B cell (primary cell): ENCODE results near the gene MET. TPM values are rescaled to one million over a fixed set of nuclear protein-coding genes. Genes with fewer than 3 reads are reported as not detected.

ENCODE experiments used
- ATAC-seq: fragments of 200-7000 bp; cut with Tn5 transposase; one replicate; pipeline ENCODE4 v1.10.0; 2021; ENCODE audit warnings: low read depth, mild to moderate bottlenecking, moderate number of reproducible peaks, moderate library complexity
- CTCF ChIA-PET: fragments of 350-600 bp; sonication (Branson Sonifier 250); formaldehyde crosslinking; loops from one replicate; lab custom pipeline; 2021; ENCODE audit warnings: antibody characterized with exemption, inconsistent platforms; lab: Charles Lee
- POLR2A ChIA-PET: fragments of 350-600 bp; sonication (Branson Sonifier 250); formaldehyde crosslinking; loops from one replicate; lab custom pipeline; 2021; ENCODE audit warnings: antibody characterized with exemption; lab: Charles Lee
- DNase-seq: peaks from one replicate; pipeline ENCODE4 v3.0.0; 2013
- H2AFZ ChIP-seq: 2 replicates; pipeline ENCODE4 v1.6.1; 2012; ENCODE audit warnings: mild to moderate bottlenecking, low read depth, low read length; ENCODE audit not compliant: insufficient read depth, poor library complexity, severe bottlenecking
- H3K27ac ChIP-seq, 2 donors: 1 replicate in 1 of 2; 2 replicates in 1 of 2; pipeline ENCODE4 v1.5.1; 2012 to 2013; ENCODE audit warnings: low read length in 2 of 2, mild to moderate bottlenecking in 2 of 2, moderate library complexity in 1 of 2
- H3K27me3 ChIP-seq, 4 experiments: fragments of 200-600 bp in 1 of 4; sonication (generic) in 1 of 4; replicated peaks in 1 of 4; 1 replicate in 2 of 4; 2 replicates in 2 of 4; pipeline versions ENCODE4 v1.6.1 to v1.7.0; 2013 to 2016; ENCODE audit warnings: low read length in 3 of 4, mild to moderate bottlenecking in 2 of 4, mixed read lengths in 1 of 4, moderate library complexity in 1 of 4; ENCODE audit not compliant: insufficient read depth in 4 of 4, control insufficient read depth in 3 of 4; ENCODE audit errors: control extremely low read depth in 1 of 4
- H3K36me3 ChIP-seq, 2 experiments: replicated peaks in 1 of 2; 1 replicate in 1 of 2; 2 replicates in 1 of 2; pipeline versions ENCODE4 v1.6.1 to v1.7.1; 2013; ENCODE audit warnings: low read length in 1 of 2; ENCODE audit not compliant: insufficient read depth in 2 of 2, control insufficient read depth in 1 of 2; ENCODE audit errors: control extremely low read depth in 1 of 2, extremely low read depth in 1 of 2
- H3K4me1 ChIP-seq, 2 donors: fragments of 200-600 bp in 1 of 2; sonication (generic) in 1 of 2; 1 replicate in 1 of 2; 2 replicates in 1 of 2; pipeline versions ENCODE4 v1.5.1 to v1.6.1; 2013 to 2017; ENCODE audit warnings: low read length in 2 of 2; ENCODE audit not compliant: control insufficient read depth in 2 of 2, insufficient read depth in 2 of 2
- H3K4me2 ChIP-seq: replicated peaks from 2 replicates; pipeline ENCODE3; 2012; ENCODE audit warnings: mild to moderate bottlenecking, low read depth, low read length; ENCODE audit not compliant: poor library complexity, severe bottlenecking
- H3K4me3 ChIP-seq, 5 experiments: fragments of 200-600 bp in 1 of 5; sonication (generic) in 1 of 5; 1 replicate in 3 of 5; 2 replicates in 2 of 5; pipeline versions ENCODE4 v1.5.1 to v1.7.0; 2011 to 2016; ENCODE audit warnings: low read length in 4 of 5, mild to moderate bottlenecking in 4 of 5, low read depth in 2 of 5, control low read depth in 1 of 5, moderate library complexity in 1 of 5; ENCODE audit not compliant: insufficient read depth in 1 of 5; ENCODE audit errors: control extremely low read depth in 1 of 5, extremely low read depth in 1 of 5
- H3K79me2 ChIP-seq: fragments of 200-600 bp; sonication (generic); one replicate; pipeline ENCODE4 v1.6.0; 2016; ENCODE audit warnings: low read length; ENCODE audit not compliant: control insufficient read depth, insufficient read depth
- H3K9ac ChIP-seq: fragments of 200-600 bp; sonication (generic); 2 replicates; pipeline ENCODE4 v1.6.1; 2017; ENCODE audit warnings: mild to moderate bottlenecking, low read length, moderate library complexity
- H3K9me3 ChIP-seq, 3 donors: one replicate each; pipeline versions ENCODE4 v1.6.1 to v1.7.1; 2013; ENCODE audit warnings: low read length in 2 of 3; ENCODE audit not compliant: control insufficient read depth in 2 of 3, insufficient read depth in 1 of 3; ENCODE audit errors: control extremely low read depth in 1 of 3
- H4K20me1 ChIP-seq: 2 replicates; pipeline ENCODE4 v1.6.0; 2012; ENCODE audit warnings: mild to moderate bottlenecking, low read length; ENCODE audit not compliant: insufficient read depth, control insufficient read depth, poor library complexity, severe bottlenecking
- H3K27ac Mint-ChIP-seq: one replicate; pipeline ENCODE4 v1.8.0; 2021; ENCODE audit warnings: mixed read lengths
- H3K27me3 Mint-ChIP-seq: one replicate; pipeline ENCODE4 v1.8.0; 2021; ENCODE audit warnings: mixed read lengths
- H3K4me1 Mint-ChIP-seq: one replicate; pipeline ENCODE4 v1.8.0; 2021; ENCODE audit warnings: mixed read lengths
- H3K4me3 Mint-ChIP-seq: one replicate; pipeline ENCODE4 v1.8.0; 2021; ENCODE audit warnings: mixed read lengths
- H3K9me3 Mint-ChIP-seq: one replicate; pipeline ENCODE4 v1.8.0; 2022; ENCODE audit warnings: mixed read lengths; ENCODE audit not compliant: insufficient read depth
- CTCF ChIP-seq: fragments of 200-600 bp; IDR thresholded peaks from one replicate; pipeline ENCODE4 v1.8.0; 2022; ENCODE audit warnings: antibody characterized with exemption, mild to moderate bottlenecking
- EZH2 ChIP-seq: IDR thresholded peaks from 2 replicates; pipeline ENCODE4 v1.6.1; 2012; ENCODE audit warnings: borderline replicate concordance, low read depth, mild to moderate bottlenecking, moderate library complexity, low read length; ENCODE audit not compliant: insufficient read depth, poor library complexity, severe bottlenecking
- WGBS: methylation state at CpG from one replicate; pipeline ENCODE4 v1.1.5; 2013; ENCODE audit warnings: missing lambda C conversion rate; ENCODE audit not compliant: insufficient coverage; 5-methylcytosine and 5-hydroxymethylcytosine counted together
- intact Hi-C: fragments of 100-400 bp; cut with micrococcal nuclease; formaldehyde crosslinking; loops from one replicate; pipeline ENCODE4 v1.10.0; 2022
- polyA plus RNA-seq: library from polyadenylated mRNA; depleted of rRNA; stranded (reverse); fragments of >200 nt; gene quantifications from 2 replicates; pipeline ENCODE4 v1.2.3, GENCODE V29; 2012
- total RNA-seq, 2 donors: library from RNA; stranded (reverse); fragments of 120-200 nt in 1 of 2; gene quantifications; 1 replicate in 1 of 2; 2 replicates in 1 of 2; pipeline versions ENCODE4 v1.2.3 to v1.2.4, GENCODE V29; 2013 to 2022

MET gene
- total and polyA plus RNA-seq, 2 donors (not counting 1 experiment from before 2014, with no cell fraction given): 0.03 to 0.59 TPM

GRCh38 chr7:116683786-116684185, 11.8 kb downstream of the MET start:
- peak; percentile 69 for DNase-seq
- POLR2A ChIA-PET: no interaction called here

GRCh38 chr7:116686033-116686432, 14.0 kb downstream of the MET start:
- Mint-ChIP-seq H3K4me1 (peaks cover 18% of the 10 kb centered on the region), H3K27ac (no peak overlapping the region), H3K27me3 (peaks cover 64% of the 10 kb centered on the region), H3K4me3 (no peak overlapping the region), H3K9me3 (no peaks in the 10 kb centered on the region)
- H2AFZ ChIP-seq: no peak overlapping the region
- H3K4me3 ChIP-seq: no peak overlapping the region
- CTCF ChIA-PET: interaction anchor here (1.0 to 1.1 kb wide), 3 partner anchors 12 to 94 kb away, joined by 3 to 5 read pairs (median 3); partner anchors contain the start of gene MET
- TF ChIP-seq CTCF: no peak
- TF ChIP-seq EZH2: no peak
- H3K9ac ChIP-seq: no peak overlapping the region
- WGBS: 95% methylated on average over 3 of the region's 3 CpGs
- peaks cover 13 to 29% of the 10 kb centered on the region in 2 donors for H3K4me1 ChIP-seq
- H3K36me3 ChIP-seq: no peaks in the 10 kb centered on the region
- H3K9me3 ChIP-seq: peaks cover 0 to 5% (median 0%) of the 10 kb centered on the region in 3 donors
- intact Hi-C loops: no loop called here
- H4K20me1 ChIP-seq: no peaks in the 10 kb centered on the region
- no peak overlapping the region for H3K4me2 ChIP-seq
- no peaks in the 10 kb centered on the region for H3K79me2 ChIP-seq
- ATAC-seq (no peak), DNase-seq (no peak)
- H3K27ac ChIP-seq: no peak overlapping the region
- POLR2A ChIA-PET: no interaction called here
- peaks cover 1 to 75% (median 67%) of the 10 kb centered on the region in 4 experiments for H3K27me3 ChIP-seq

More at GRCh38 chr7:116683786-116684185, 11.8 kb downstream of the MET start:
- Mint-ChIP-seq H3K4me1 (peaks cover 18% of the 10 kb centered on the region), H3K27me3 (peaks cover 76% of the 10 kb centered on the region), H3K9me3 (no peaks in the 10 kb centered on the region), H3K27ac (no peak overlapping the region), H3K4me3 (no peak overlapping the region)
- CTCF ChIA-PET: no interaction called here
- Histone ChIP-seq H2AFZ (no peak overlapping the region), H3K27me3 (peaks cover 1 to 88% (median 67%) of the 10 kb centered on the region in 4 experiments), H3K9me3 (peaks cover 0 to 5% (median 3%) of the 10 kb centered on the region in 3 donors), H3K4me3 (no peak overlapping the region), H3K9ac (no peak overlapping the region), H4K20me1 (no peaks in the 10 kb centered on the region), H3K27ac (no peak overlapping the region), H3K4me1 (peaks cover 7 to 26% of the 10 kb centered on the region in 2 donors), H3K4me2 (peak overlapping the region; percentile 27), H3K36me3 (no peaks in the 10 kb centered on the region), H3K79me2 (no peaks in the 10 kb centered on the region)
- TF ChIP-seq CTCF (no peak), EZH2 (no peak)
- ATAC-seq: peak; percentile 98
- 22% methylated on average over 4 of the region's 4 CpGs for WGBS
- intact Hi-C loops: loop anchor here (5.0 kb wide), 1 partner anchor 51 kb away; no protein-coding TSS in a partner anchor
